Gastrocnemius medialis (tissue), 4 donors: ENCODE data around the gene USP2. TPM values are rescaled to one million over a fixed set of nuclear protein-coding genes. Genes with fewer than 3 reads are reported as not detected.

ENCODE experiments used
- ATAC-seq, 2 donors: fragments of 150-250 bp; one replicate each; pipeline ENCODE4 v1.9.1; 2016
- DNase-seq, 2 donors: peaks; one replicate each; pipeline ENCODE4 v3.0.0-alpha.2; 2019
- H3K27ac ChIP-seq, 4 donors: fragments of 200-600 bp; sonication (generic); 1 replicate in 1 of 4; 2 replicates in 3 of 4; pipeline ENCODE4 v1.5.1; 2016 to 2018; ENCODE audit warnings: mild to moderate bottlenecking in 2 of 4, moderate library complexity in 1 of 4
- H3K27me3 ChIP-seq, 3 donors: fragments of 200-600 bp; sonication (generic) in 2 of 3; 1 replicate in 1 of 3; 2 replicates in 2 of 3; pipeline versions ENCODE4 v1.5.1 to v1.6.0; 2016 to 2019; ENCODE audit warnings: mild to moderate bottlenecking in 1 of 3, moderate library complexity in 1 of 3
- H3K36me3 ChIP-seq, 2 donors: fragments of 200-600 bp; sonication (generic) in 1 of 2; one replicate each; pipeline ENCODE4 v1.5.1; 2017 to 2018
- H3K4me1 ChIP-seq, 2 donors: fragments of 200-600 bp; sonication (generic) in 1 of 2; one replicate each; pipeline ENCODE4 v1.5.1; 2016 to 2017; ENCODE audit warnings: mild to moderate bottlenecking in 2 of 2
- H3K4me3 ChIP-seq, 4 donors: fragments of 200-600 bp; sonication (generic) in 3 of 4; 1 replicate in 1 of 4; 2 replicates in 3 of 4; pipeline ENCODE4 v1.5.1; 2016 to 2019; ENCODE audit warnings: mild to moderate bottlenecking in 2 of 4
- H3K9me3 ChIP-seq, 3 donors: fragments of 200-600 bp; sonication (generic) in 2 of 3; 1 replicate in 1 of 3; 2 replicates in 2 of 3; pipeline ENCODE4 v1.5.1; 2016 to 2019
- POLR2A ChIP-seq, 2 donors: fragments of 450-650 bp; IDR thresholded peaks; one replicate each; pipeline ENCODE4 v1.6.1; 2017; ENCODE audit warnings: antibody characterized with exemption in 2 of 2, mild to moderate bottlenecking in 2 of 2, moderate library complexity in 2 of 2
- in situ Hi-C, 4 donors: fragments of 200-750 bp; cut with MboI; loops; one replicate each; pipeline versions ENCODE4 v1.15.0 to v1.8.0; 2017; ENCODE audit warnings: low sequenced_read_pairs in 4 of 4
- intact Hi-C: fragments of 100-400 bp; cut with DNase I; formaldehyde crosslinking; loops from one replicate; pipeline ENCODE4 v1.15.1; 2023; ENCODE audit warnings: low total_unique reads
- total RNA-seq, 4 donors: library from RNA; depleted of rRNA; stranded (reverse); fragments of >200 nt; gene quantifications; one replicate each; pipeline versions ENCODE4 v1.1.0 to v1.2.3, GENCODE V29; 2016
- TF ChIP-seq, protein P1 (sequence below), 5 experiments: fragments of 450-650 bp in 3 of 5; fragments of 200-600 bp in 2 of 5; sonication (generic) in 2 of 5; IDR thresholded peaks in 4 of 5; conservative IDR thresholded peaks in 1 of 5; 1 replicate in 4 of 5; 2 replicates in 1 of 5; pipeline ENCODE4 v1.5.1; 2016 to 2019; ENCODE audit warnings: antibody characterized with exemption in 5 of 5, mild to moderate bottlenecking in 3 of 5, moderate library complexity in 3 of 5

Gene USP2
- total RNA-seq, 4 donors from 2014 or later = 19.4 to 105 (median 46.0) TPM

DNA sequence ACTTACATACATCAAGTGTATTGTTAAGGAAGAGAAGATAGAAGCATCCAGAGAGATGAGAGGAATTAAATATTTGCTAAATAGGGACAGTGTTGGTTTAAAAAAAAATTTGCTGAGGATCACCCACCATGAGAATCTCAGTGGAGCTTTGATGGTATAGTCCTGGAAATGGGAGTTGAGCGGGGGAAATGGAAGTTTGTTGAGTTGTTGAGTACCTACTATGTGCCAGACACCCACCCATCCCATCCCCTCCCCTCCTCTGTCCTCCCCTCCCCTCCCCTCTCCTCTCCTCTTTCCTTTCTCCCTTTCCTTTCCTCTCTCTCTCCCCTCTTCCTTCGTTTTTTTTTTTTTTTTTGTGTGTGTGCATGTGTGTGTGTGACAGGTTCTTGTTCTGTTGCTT, 30.3 kb downstream of the USP2 start:
- DNase-seq = no peak
- Histone ChIP-seq H3K27me3 (no peaks in the 10 kb centered on the region), H3K9me3 (no peaks in the 10 kb centered on the region), H3K4me3 (no peak overlapping the region), H3K27ac (no peak overlapping the region), H3K4me1 (peaks cover 11 to 16% of the 10 kb centered on the region in 2 donors), H3K36me3 (peaks cover 0 to 8% of the 10 kb centered on the region in 2 donors)
- no peak for ATAC-seq
- intact Hi-C loops = no loop called here
- TF ChIP-seq, protein P1, sequence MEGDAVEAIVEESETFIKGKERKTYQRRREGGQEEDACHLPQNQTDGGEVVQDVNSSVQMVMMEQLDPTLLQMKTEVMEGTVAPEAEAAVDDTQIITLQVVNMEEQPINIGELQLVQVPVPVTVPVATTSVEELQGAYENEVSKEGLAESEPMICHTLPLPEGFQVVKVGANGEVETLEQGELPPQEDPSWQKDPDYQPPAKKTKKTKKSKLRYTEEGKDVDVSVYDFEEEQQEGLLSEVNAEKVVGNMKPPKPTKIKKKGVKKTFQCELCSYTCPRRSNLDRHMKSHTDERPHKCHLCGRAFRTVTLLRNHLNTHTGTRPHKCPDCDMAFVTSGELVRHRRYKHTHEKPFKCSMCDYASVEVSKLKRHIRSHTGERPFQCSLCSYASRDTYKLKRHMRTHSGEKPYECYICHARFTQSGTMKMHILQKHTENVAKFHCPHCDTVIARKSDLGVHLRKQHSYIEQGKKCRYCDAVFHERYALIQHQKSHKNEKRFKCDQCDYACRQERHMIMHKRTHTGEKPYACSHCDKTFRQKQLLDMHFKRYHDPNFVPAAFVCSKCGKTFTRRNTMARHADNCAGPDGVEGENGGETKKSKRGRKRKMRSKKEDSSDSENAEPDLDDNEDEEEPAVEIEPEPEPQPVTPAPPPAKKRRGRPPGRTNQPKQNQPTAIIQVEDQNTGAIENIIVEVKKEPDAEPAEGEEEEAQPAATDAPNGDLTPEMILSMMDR (IDR thresholded peaks at IDR 0.05 in 4 of 5, conservative IDR thresholded peaks at IDR 0.05 in 1 of 5) = no peak
- no peak for TF ChIP-seq POLR2A (IDR thresholded peaks at IDR 0.05)
- in situ Hi-C loops = loop anchor here in 1 of 4 donors (10.0 kb wide), 1 partner anchor 124 kb away; no protein-coding TSS in a partner anchor

DNA sequence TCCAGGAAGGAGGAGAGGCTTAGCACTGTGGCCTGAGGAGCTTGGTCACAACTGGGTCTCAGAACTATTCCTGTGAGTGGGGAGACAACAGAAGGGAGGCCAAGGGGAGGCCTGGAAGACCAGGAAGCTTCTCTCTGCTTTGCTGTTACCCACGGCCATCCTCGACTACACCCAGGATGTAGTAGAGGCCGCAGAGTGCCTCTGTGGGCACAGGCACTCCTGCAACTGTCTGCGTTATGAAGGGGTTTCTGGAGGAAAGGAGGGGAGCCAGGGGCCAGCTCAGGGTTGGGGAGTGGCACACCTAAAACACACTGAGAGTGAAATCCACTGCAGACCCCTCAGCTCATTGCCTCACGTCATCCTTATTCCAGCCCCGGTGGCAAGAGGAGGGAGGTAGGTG, 31.2 kb downstream of the USP2 start:
- in situ Hi-C loops (loop anchor here in 1 of 4 donors (10.0 kb wide), 1 partner anchor 124 kb away; no protein-coding TSS in a partner anchor), intact Hi-C loops (no loop called here)
- TF ChIP-seq, protein P1 (IDR thresholded peaks at IDR 0.05 in 4 of 5, conservative IDR thresholded peaks at IDR 0.05 in 1 of 5) = no peak
- no peak for TF ChIP-seq POLR2A (IDR thresholded peaks at IDR 0.05)
- Histone ChIP-seq H3K27ac (no peak overlapping the region), H3K4me1 (peaks cover 5 to 7% of the 10 kb centered on the region in 2 donors), H3K36me3 (peaks cover 0 to 4% of the 10 kb centered on the region in 2 donors), H3K9me3 (no peaks in the 10 kb centered on the region), H3K27me3 (no peaks in the 10 kb centered on the region), H3K4me3 (no peak overlapping the region)
- no peak for ATAC-seq
- DNase-seq = no peak

DNA sequence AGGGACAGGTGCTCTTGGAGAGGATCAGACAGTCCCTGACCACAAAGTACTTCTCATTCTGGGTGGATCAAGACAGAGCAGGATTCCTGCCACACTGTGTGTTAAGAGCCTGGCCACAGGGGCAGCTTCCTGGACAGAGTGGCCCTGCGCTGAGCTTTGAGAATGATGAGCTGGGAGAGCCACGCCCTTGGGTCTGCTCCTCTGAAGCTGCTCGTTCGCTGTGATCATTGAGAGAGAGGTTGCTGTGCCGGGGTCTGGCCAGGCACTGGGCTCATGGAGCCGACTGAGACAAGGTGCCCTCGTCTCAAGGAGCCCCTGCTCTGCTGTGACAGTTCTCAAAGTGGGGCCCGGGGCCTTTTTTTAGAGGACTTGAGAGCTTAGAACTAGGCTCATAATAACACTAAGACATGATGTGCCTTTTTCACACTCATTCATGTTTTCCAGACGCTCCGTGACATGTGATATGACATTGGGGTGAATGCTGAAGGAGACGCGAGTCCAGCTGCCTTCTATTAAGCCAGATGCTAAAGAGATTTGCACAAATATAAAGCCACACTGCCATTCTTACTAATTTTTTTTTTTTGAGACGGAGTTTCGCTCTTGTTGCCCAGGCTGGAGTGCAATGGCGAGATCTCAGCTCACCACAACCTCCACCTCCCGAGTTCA, 33.4 kb downstream of the USP2 start:
- TF ChIP-seq POLR2A (IDR thresholded peaks at IDR 0.05) = no peak
- TF ChIP-seq, protein P1 (IDR thresholded peaks at IDR 0.05 in 4 of 5, conservative IDR thresholded peaks at IDR 0.05 in 1 of 5) = no peak
- H3K4me1 ChIP-seq = peaks cover under 1 to 6% of the 10 kb centered on the region in 2 donors
- intact Hi-C loops (no loop called here), in situ Hi-C loops (no loop called here)
- H3K27me3 ChIP-seq = no peaks in the 10 kb centered on the region
- ATAC-seq (peak; percentile 30 to 47), DNase-seq (peak in 1 of 2 donors; percentile 18)
- peak overlapping the region in 2 of 4 donors; percentile 18 to 43 for H3K27ac ChIP-seq
- H3K4me3 ChIP-seq = no peak overlapping the region
- H3K36me3 ChIP-seq = no peaks in the 10 kb centered on the region
- no peaks in the 10 kb centered on the region for H3K9me3 ChIP-seq

DNA sequence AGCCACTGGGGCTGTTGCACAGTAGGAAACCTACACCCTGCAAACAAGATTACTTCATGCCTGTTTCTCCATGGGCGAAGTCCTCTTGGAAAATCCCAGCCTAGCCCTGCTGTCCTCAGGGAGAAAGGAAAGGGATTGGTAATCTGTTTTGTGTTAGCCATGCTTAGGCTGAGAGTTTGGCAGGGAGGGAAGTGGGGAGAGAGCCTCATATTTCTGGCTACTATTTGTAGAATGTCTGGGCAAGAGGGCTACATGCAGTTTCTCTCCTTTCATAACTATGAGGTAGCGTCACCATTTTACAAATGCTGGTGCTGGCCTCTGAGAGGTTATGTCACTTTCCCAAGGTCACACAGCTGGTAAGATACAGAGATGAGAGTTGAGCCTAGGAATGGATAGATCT, 34.2 kb downstream of the USP2 start:
- peak; percentile 29 to 32 for ATAC-seq
- in situ Hi-C loops = no loop called here
- intact Hi-C loops = no loop called here
- H3K36me3 ChIP-seq = no peaks in the 10 kb centered on the region
- H3K4me1 ChIP-seq = peaks cover 0 to 6% of the 10 kb centered on the region in 2 donors
- peak overlapping the region in 2 of 4 donors; percentile 18 to 43 for H3K27ac ChIP-seq
- no peaks in the 10 kb centered on the region for H3K27me3 ChIP-seq
- H3K9me3 ChIP-seq = no peaks in the 10 kb centered on the region
- DNase-seq = peak in 1 of 2 donors; percentile 14
- TF ChIP-seq, protein P1 (IDR thresholded peaks at IDR 0.05 in 4 of 5, conservative IDR thresholded peaks at IDR 0.05 in 1 of 5) = no peak
- TF ChIP-seq POLR2A (IDR thresholded peaks at IDR 0.05) = no peak
- H3K4me3 ChIP-seq = no peak overlapping the region
